ENCODE data around the gene CPN1.

CPN1 gene

DNA sequence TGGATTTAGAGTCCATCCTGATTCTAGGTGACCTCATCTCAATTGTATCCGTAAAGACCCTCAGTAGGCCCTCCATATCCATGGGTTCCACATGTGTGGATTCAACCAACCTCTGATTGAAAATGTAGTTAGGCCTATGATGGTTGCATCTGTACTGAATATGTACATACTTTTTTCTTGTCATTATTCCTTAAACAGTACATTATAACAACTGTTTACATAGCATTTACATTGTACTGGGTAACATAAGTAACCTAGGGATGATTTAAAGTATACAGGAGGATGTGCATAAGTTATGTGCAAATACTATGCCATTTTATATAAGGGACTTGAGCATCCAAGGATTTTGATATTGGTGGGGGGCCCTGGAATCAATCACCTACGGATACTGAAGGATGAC, 10.1 kb downstream of the CPN1 start:
- DNase-seq (ENCODE audit: low read depth, low spot score) = no peak
- Histone ChIP-seq H3K27ac (no peak overlapping the region), H3K9me3 (ENCODE audit: low read depth, low read length) (no peaks in the 10 kb centered on the region), H3K9ac (ENCODE audit: insufficient read length) (no peak overlapping the region), H3K4me3 (no peak overlapping the region), H3K36me3 (ENCODE audit: insufficient read depth, low read length) (no peaks in the 10 kb centered on the region)
- TF ChIP-seq POLR2AphosphoS5 (IDR thresholded peaks at IDR 0.05; ENCODE audit: borderline replicate concordance, low read depth, low read length) = no peak
- no peak for TF ChIP-seq EZH2 (IDR thresholded peaks at IDR 0.05)
- no peak for TF ChIP-seq FOXP2 (optimal IDR thresholded peaks at IDR 0.05; ENCODE audit: control extremely low read depth, extremely low read length, insufficient read depth)

GRCh38 chr10:100067466-100067865, 14.2 kb downstream of the CPN1 start:
- TF ChIP-seq POLR2AphosphoS5 (IDR thresholded peaks at IDR 0.05; ENCODE audit: borderline replicate concordance, low read depth, low read length) (no peak), FOXP2 (optimal IDR thresholded peaks at IDR 0.05; ENCODE audit: control extremely low read depth, extremely low read length, insufficient read depth) (no peak), EZH2 (IDR thresholded peaks at IDR 0.05) (no peak)

GRCh38 chr10:100065084-100065660, 16.5 kb downstream of the CPN1 start:
- DNase-seq (ENCODE audit: low read depth, low spot score) = no peak
- H3K4me3 ChIP-seq = no peak overlapping the region

More at GRCh38 chr10:100067466-100067865, 14.2 kb downstream of the CPN1 start:
- no peak overlapping the region for H3K27ac ChIP-seq
- no peak overlapping the region for H3K4me3 ChIP-seq
- no peak overlapping the region for H3K9ac ChIP-seq (ENCODE audit: insufficient read length)
- no peak for DNase-seq (ENCODE audit: low read depth, low spot score)
- no peaks in the 10 kb centered on the region for H3K36me3 ChIP-seq (ENCODE audit: insufficient read depth, low read length)
- no peaks in the 10 kb centered on the region for H3K9me3 ChIP-seq (ENCODE audit: low read depth, low read length)

DNA sequence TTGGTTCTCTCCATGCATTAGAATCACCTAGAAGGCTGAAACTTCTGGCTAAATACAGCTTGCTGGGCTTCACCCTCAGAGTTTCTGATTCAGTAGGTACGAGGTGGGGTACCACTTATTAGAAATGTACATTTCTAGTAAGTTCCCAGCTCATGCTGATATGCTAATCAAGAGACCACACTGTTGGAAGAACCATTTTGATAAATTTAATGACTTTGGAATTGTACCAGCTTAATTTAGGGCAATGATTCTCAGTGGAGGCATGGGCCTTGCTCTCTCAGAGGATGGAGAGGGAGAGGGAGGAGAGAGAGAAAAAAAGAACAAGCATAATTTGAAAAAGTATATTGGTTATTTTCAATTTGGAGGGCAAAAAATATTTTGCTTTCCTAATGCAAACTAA, 20.3 kb downstream of the CPN1 start:
- H3K4me3 ChIP-seq = no peak overlapping the region
- H3K36me3 ChIP-seq (ENCODE audit: insufficient read depth, low read length) = no peaks in the 10 kb centered on the region
- no peaks in the 10 kb centered on the region for H3K9me3 ChIP-seq (ENCODE audit: low read depth, low read length)
- TF ChIP-seq EZH2 (IDR thresholded peaks at IDR 0.05) = no peak
- no peak for TF ChIP-seq POLR2AphosphoS5 (IDR thresholded peaks at IDR 0.05; ENCODE audit: borderline replicate concordance, low read depth, low read length)
- TF ChIP-seq FOXP2 (optimal IDR thresholded peaks at IDR 0.05; ENCODE audit: control extremely low read depth, extremely low read length, insufficient read depth) = no peak
- no peak overlapping the region for H3K9ac ChIP-seq (ENCODE audit: insufficient read length)
- DNase-seq (ENCODE audit: low read depth, low spot score) = no peak
- H3K27ac ChIP-seq = no peak overlapping the region

More at GRCh38 chr10:100065084-100065660, 16.5 kb downstream of the CPN1 start:
- Histone ChIP-seq H3K36me3 (ENCODE audit: insufficient read depth, low read length) (no peaks in the 10 kb centered on the region), H3K27ac (no peak overlapping the region), H3K9ac (ENCODE audit: insufficient read length) (no peak overlapping the region), H3K9me3 (ENCODE audit: low read depth, low read length) (no peaks in the 10 kb centered on the region)
- no peak for TF ChIP-seq EZH2 (IDR thresholded peaks at IDR 0.05)
- no peak for TF ChIP-seq POLR2AphosphoS5 (IDR thresholded peaks at IDR 0.05; ENCODE audit: borderline replicate concordance, low read depth, low read length)
- no peak for TF ChIP-seq FOXP2 (optimal IDR thresholded peaks at IDR 0.05; ENCODE audit: control extremely low read depth, extremely low read length, insufficient read depth)

DNA sequence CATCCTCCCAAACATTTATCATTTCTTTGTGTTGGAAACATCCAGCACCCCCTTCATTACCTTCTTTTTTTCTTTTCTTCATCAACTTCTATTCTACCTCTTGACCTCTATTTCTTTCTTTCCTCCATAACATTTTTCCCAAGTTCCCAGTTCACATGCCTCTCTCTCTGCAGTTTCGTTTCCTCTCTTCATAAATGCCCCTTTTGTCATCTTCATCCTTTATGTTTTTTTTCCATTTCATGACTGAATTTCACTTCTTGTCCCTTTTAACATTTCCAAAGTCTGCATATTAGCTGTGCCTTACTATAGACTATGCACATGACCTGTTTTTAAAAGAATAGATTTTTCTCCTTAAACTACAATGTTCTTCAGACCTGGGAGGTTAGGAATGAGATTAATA, 23.7 kb downstream of the CPN1 start:
- no peak overlapping the region for H3K27ac ChIP-seq
- no peak overlapping the region for H3K4me3 ChIP-seq
- H3K9ac ChIP-seq (ENCODE audit: insufficient read length) = no peak overlapping the region
- no peaks in the 10 kb centered on the region for H3K36me3 ChIP-seq (ENCODE audit: insufficient read depth, low read length)
- H3K9me3 ChIP-seq (ENCODE audit: low read depth, low read length) = no peaks in the 10 kb centered on the region
- DNase-seq (ENCODE audit: low read depth, low spot score) = no peak
- TF ChIP-seq POLR2AphosphoS5 (IDR thresholded peaks at IDR 0.05; ENCODE audit: borderline replicate concordance, low read depth, low read length) = no peak
- TF ChIP-seq EZH2 (IDR thresholded peaks at IDR 0.05) = no peak
- no peak for TF ChIP-seq FOXP2 (optimal IDR thresholded peaks at IDR 0.05; ENCODE audit: control extremely low read depth, extremely low read length, insufficient read depth)

GRCh38 chr10:100053686-100054460, 27.8 kb downstream of the CPN1 start:
- Histone ChIP-seq H3K9ac (ENCODE audit: insufficient read length) (no peak overlapping the region), H3K4me3 (no peak overlapping the region), H3K27ac (no peak overlapping the region), H3K36me3 (ENCODE audit: insufficient read depth, low read length) (no peaks in the 10 kb centered on the region), H3K9me3 (ENCODE audit: low read depth, low read length) (no peaks in the 10 kb centered on the region)
- TF ChIP-seq FOXP2 (optimal IDR thresholded peaks at IDR 0.05; ENCODE audit: control extremely low read depth, extremely low read length, insufficient read depth) (no peak), POLR2AphosphoS5 (IDR thresholded peaks at IDR 0.05; ENCODE audit: borderline replicate concordance, low read depth, low read length) (no peak), EZH2 (IDR thresholded peaks at IDR 0.05) (no peak)
- DNase-seq (ENCODE audit: low read depth, low spot score) = no peak

GRCh38 chr10:100046021-100046486, 35.6 kb downstream of the CPN1 start:
- H3K9me3 ChIP-seq (ENCODE audit: low read depth, low read length) = no peaks in the 10 kb centered on the region
- H3K9ac ChIP-seq (ENCODE audit: insufficient read length) = no peak overlapping the region
- H3K4me3 ChIP-seq = no peak overlapping the region
- DNase-seq (ENCODE audit: low read depth, low spot score) = peak; percentile 42
- H3K27ac ChIP-seq = no peak overlapping the region
- no peaks in the 10 kb centered on the region for H3K36me3 ChIP-seq (ENCODE audit: insufficient read depth, low read length)
- TF ChIP-seq POLR2AphosphoS5 (IDR thresholded peaks at IDR 0.05; ENCODE audit: borderline replicate concordance, low read depth, low read length) (no peak), FOXP2 (optimal IDR thresholded peaks at IDR 0.05; ENCODE audit: control extremely low read depth, extremely low read length, insufficient read depth) (no peak), EZH2 (IDR thresholded peaks at IDR 0.05) (no peak)

DNA sequence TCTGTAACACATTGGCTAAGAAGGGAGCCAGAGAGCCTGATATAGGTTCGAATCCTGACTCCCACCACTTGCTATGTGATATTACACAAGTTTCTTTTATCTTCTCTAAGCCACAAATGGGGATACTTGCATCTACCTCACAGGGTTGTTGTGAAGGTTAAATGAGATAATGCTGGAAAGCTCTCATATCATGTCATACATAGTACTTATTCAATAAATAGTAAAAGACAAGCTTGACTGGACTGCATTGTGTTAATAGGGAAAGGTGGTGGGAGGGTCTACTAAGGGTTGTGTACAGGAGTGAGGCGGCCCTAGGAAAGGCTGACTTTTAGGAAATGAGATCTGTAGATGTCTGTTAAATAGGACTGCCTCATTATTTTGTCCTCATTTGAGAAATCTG, 36.1 kb downstream of the CPN1 start:
- H3K9ac ChIP-seq (ENCODE audit: insufficient read length) = no peak overlapping the region
- no peak for TF ChIP-seq FOXP2 (optimal IDR thresholded peaks at IDR 0.05; ENCODE audit: control extremely low read depth, extremely low read length, insufficient read depth)
- no peak for TF ChIP-seq POLR2AphosphoS5 (IDR thresholded peaks at IDR 0.05; ENCODE audit: borderline replicate concordance, low read depth, low read length)
- no peak for TF ChIP-seq EZH2 (IDR thresholded peaks at IDR 0.05)
- H3K36me3 ChIP-seq (ENCODE audit: insufficient read depth, low read length) = no peaks in the 10 kb centered on the region
- no peaks in the 10 kb centered on the region for H3K9me3 ChIP-seq (ENCODE audit: low read depth, low read length)
- H3K27ac ChIP-seq = no peak overlapping the region
- H3K4me3 ChIP-seq = no peak overlapping the region
- DNase-seq (ENCODE audit: low read depth, low spot score) = no peak

Data from SK-N-MC (cell line).